ENCODE results near the gene TRIO.

TRIO gene

GRCh38 chr5:14229734-14230133 is 86.6 kb downstream of the TRIO start:
- POLR2A ChIA-PET, result interaction anchor here (0.6 kb wide), 1 partner anchor 90 kb away, joined by 5 read pairs; no protein-coding TSS in a partner anchor
- TF ChIP-seq, protein P1, sequence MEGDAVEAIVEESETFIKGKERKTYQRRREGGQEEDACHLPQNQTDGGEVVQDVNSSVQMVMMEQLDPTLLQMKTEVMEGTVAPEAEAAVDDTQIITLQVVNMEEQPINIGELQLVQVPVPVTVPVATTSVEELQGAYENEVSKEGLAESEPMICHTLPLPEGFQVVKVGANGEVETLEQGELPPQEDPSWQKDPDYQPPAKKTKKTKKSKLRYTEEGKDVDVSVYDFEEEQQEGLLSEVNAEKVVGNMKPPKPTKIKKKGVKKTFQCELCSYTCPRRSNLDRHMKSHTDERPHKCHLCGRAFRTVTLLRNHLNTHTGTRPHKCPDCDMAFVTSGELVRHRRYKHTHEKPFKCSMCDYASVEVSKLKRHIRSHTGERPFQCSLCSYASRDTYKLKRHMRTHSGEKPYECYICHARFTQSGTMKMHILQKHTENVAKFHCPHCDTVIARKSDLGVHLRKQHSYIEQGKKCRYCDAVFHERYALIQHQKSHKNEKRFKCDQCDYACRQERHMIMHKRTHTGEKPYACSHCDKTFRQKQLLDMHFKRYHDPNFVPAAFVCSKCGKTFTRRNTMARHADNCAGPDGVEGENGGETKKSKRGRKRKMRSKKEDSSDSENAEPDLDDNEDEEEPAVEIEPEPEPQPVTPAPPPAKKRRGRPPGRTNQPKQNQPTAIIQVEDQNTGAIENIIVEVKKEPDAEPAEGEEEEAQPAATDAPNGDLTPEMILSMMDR (IDR thresholded peaks at IDR 0.05; ENCODE audit: control extremely low read depth, extremely low read depth, low read depth, missing control alignments), result no peak
- DNase-seq (ENCODE audit: extremely low spot score), result no peak
- CTCF ChIA-PET, result interaction anchor here (1.3 kb wide), 1 partner anchor 41 kb away, joined by 4 read pairs; no protein-coding TSS in a partner anchor

- ChIA-PET CTCF (interaction anchor here (1.7 kb wide), 1 partner anchor 66 kb away, joined by 3 read pairs; no protein-coding TSS in a partner anchor), POLR2A (no interaction called here)
- TF ChIP-seq, protein P1 (IDR thresholded peaks at IDR 0.05; ENCODE audit: control extremely low read depth, extremely low read depth, low read depth, missing control alignments), result no peak
- DNase-seq (ENCODE audit: extremely low spot score), result no peak
These were observed 88.0 kb downstream of the TRIO start for GRCh38 chr5:14231156-14231555.

- TF ChIP-seq, protein P1 (IDR thresholded peaks at IDR 0.05; ENCODE audit: control extremely low read depth, extremely low read depth, low read depth, missing control alignments), result no peak
- ChIA-PET POLR2A (no interaction called here), CTCF (interaction anchor here (1.0 to 3.0 kb wide), 9 partner anchors 10 to 67 kb away, joined by 3 to 13 read pairs (median 4); no protein-coding TSS in a partner anchor)
- DNase-seq (ENCODE audit: extremely low spot score), result no peak
These were observed 88.7 kb downstream of the TRIO start for GRCh38 chr5:14231890-14232289.

- DNase-seq (ENCODE audit: extremely low spot score), result no peak
- CTCF ChIA-PET, result interaction anchor here (1.0 to 3.0 kb wide), 8 partner anchors 7 to 36 kb away, joined by 4 to 13 read pairs (median 5); no protein-coding TSS in a partner anchor
- POLR2A ChIA-PET, result no interaction called here
- TF ChIP-seq, protein P1 (IDR thresholded peaks at IDR 0.05; ENCODE audit: control extremely low read depth, extremely low read depth, low read depth, missing control alignments), result no peak
These were observed 91.1 kb downstream of the TRIO start for GRCh38 chr5:14234204-14234603.

- TF ChIP-seq, protein P1 (IDR thresholded peaks at IDR 0.05; ENCODE audit: control extremely low read depth, extremely low read depth, low read depth, missing control alignments), result no peak
- CTCF ChIA-PET, result interaction anchor here (0.7 to 2.0 kb wide), 2 partner anchors 9 to 35 kb away, joined by 4 to 5 read pairs; no protein-coding TSS in a partner anchor
- POLR2A ChIA-PET, result no interaction called here
- DNase-seq (ENCODE audit: extremely low spot score), result no peak
These were observed 92.7 kb downstream of the TRIO start for GRCh38 chr5:14235872-14236271.

DNA sequence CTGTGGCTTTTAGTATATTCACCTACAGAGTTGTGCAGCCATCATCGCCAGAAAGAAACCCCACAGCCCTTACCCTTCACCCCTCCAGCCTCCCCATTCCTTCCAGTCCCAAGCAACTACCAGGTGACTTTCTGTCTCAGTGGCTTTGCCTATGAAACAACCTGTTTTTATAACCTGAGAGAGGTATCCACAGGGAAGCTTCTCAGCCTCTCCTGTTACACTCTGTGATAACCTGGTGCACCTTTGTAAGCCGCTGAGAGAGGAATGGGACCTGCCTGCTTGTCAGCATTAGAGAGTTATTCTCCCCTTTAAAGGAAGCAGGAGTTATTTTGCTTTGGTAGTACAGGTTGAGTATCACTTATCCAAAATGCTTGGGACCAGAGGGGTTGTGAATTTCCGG is 93.6 kb downstream of the TRIO start:
- no peak for DNase-seq (ENCODE audit: extremely low spot score)
- TF ChIP-seq, protein P1 (IDR thresholded peaks at IDR 0.05; ENCODE audit: control extremely low read depth, extremely low read depth, low read depth, missing control alignments), result no peak
- CTCF ChIA-PET, result interaction anchor here (2.0 kb wide), 1 partner anchor 9 kb away, joined by 5 read pairs; no protein-coding TSS in a partner anchor
- POLR2A ChIA-PET, result no interaction called here
